Mucosa of rectum (tissue), 2 donors: ENCODE results near the gene KRTAP5-5.

ENCODE experiments used
- H3K27ac ChIP-seq, 2 donors: one replicate each; pipeline ENCODE4 v1.7.0; 2013; ENCODE audit warnings: inconsistent platforms in 2 of 2, low read depth in 2 of 2, low read length in 2 of 2
- H3K27me3 ChIP-seq, 2 donors: one replicate each; pipeline ENCODE4 v1.7.0; 2013; ENCODE audit warnings: low read length in 2 of 2; ENCODE audit not compliant: control insufficient read depth in 2 of 2, insufficient read depth in 2 of 2
- H3K36me3 ChIP-seq, 2 donors: one replicate each; pipeline ENCODE4 v1.7.0; 2013; ENCODE audit warnings: low read length in 2 of 2; ENCODE audit not compliant: control insufficient read depth in 2 of 2, insufficient read depth in 2 of 2
- H3K4me1 ChIP-seq, 2 donors: one replicate each; pipeline ENCODE4 v1.7.0; 2013; ENCODE audit warnings: low read length in 2 of 2, mild to moderate bottlenecking in 1 of 2; ENCODE audit not compliant: control insufficient read depth in 2 of 2, insufficient read depth in 2 of 2
- H3K4me3 ChIP-seq, 2 donors: one replicate each; pipeline ENCODE4 v1.7.0; 2013; ENCODE audit warnings: low read length in 2 of 2
- H3K9ac ChIP-seq, 2 donors: one replicate each; pipeline ENCODE4 v1.7.0; 2013; ENCODE audit warnings: low read length in 2 of 2, low read depth in 1 of 2, mild to moderate bottlenecking in 1 of 2
- H3K9me3 ChIP-seq, 2 donors: one replicate each; pipeline ENCODE4 v1.7.0; 2013; ENCODE audit warnings: low read length in 2 of 2; ENCODE audit not compliant: control insufficient read depth in 2 of 2
- donor health status: healthy.
- donor health status: Normal muscosa, but diverticular disease.

KRTAP5-5 gene

DNA sequence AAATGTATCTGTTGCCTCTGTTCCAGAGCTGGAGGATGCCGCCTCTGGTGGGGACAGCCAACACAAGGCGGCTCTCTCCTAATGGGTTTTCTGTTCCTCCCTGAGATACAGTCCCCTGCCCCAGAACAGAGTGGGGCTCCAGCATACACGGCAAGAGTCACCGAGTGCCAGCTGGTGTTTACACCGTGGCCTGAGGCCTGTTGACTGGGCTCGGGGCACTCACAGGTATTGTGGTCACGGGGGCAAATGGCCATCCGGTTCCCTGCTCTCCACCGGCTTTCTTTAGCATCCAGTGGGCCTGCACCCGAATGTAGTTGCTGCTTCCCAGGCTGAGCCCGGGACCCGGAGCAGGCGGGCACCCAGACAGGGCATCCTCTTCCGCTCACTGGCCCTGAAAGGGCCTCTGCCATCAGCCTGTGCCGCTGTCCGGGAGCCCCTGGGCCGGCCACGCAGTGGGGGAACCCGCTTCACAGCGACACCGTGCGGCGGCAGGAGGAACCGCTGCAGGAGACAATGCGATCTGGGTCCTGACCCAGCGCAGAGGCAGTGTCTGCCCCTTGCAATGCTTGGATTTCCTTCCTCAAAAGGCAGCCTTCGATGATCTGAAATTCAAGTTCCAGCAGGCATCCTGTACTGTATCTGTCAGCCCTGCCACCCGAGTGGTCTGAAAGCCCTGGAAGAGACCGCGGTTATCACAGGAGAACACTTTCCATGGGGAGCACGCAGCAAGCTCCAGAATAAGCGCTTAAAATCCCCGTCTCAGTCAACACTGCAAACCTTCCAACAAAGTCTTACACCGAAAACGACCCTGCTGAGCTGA, 859 bp upstream of the KRTAP5-5 start:
- no peak overlapping the region for H3K27ac ChIP-seq
- no peak overlapping the region for H3K4me3 ChIP-seq
- H3K27me3 ChIP-seq = peaks cover 4 to 16% of the 10 kb centered on the region in 2 donors
- H3K9me3 ChIP-seq = no peaks in the 10 kb centered on the region
- no peak overlapping the region for H3K9ac ChIP-seq
- H3K36me3 ChIP-seq = no peaks in the 10 kb centered on the region
- H3K4me1 ChIP-seq = no peaks in the 10 kb centered on the region

DNA sequence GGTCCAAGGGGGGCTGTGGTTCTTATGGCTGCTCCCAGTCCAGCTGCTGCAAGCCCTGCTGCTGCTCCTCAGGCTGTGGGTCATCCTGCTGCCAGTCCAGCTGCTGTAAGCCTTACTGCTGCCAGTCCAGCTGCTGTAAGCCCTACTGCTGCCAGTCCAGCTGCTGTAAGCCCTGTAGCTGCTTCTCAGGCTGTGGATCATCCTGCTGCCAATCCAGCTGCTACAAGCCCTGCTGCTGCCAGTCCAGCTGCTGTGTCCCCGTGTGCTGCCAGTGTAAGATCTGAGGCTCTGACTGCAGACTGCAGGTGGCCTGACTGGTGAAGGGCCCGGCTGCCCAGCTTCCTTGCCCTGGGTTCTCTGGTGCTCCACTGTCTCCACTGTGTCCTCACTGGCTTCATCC, 696 bp downstream of the KRTAP5-5 start:
- Histone ChIP-seq H3K4me1 (no peaks in the 10 kb centered on the region), H3K4me3 (no peak overlapping the region), H3K27me3 (peaks cover 4 to 16% of the 10 kb centered on the region in 2 donors), H3K27ac (no peak overlapping the region), H3K36me3 (no peaks in the 10 kb centered on the region), H3K9me3 (no peaks in the 10 kb centered on the region), H3K9ac (no peak overlapping the region)

DNA sequence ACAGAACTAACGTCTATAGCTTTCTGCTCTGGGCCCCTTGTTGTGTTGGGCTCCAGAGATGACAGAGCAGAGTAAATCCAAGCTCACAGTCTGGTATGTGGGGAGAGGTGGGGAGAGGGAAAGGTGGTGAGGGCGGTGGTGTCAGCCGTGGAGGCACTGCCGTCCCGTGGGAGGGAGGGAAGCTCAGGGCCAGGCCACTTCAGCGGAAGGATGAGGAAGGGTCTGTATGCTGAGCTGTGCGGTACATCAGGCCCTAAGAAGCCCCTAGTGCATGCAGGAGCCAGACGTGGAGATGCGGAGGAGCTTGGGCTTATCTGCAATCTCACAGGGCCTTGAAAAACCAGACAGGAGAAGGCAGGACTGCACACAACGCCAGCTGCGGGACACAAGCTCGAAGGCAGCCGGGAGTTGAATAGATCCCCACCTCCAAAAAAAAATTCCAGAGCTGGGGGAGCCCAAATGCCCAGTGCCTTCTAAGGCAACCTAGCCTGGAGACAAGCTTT, 1.5 kb downstream of the KRTAP5-5 start:
- peaks cover 4 to 16% of the 10 kb centered on the region in 2 donors for H3K27me3 ChIP-seq
- H3K9ac ChIP-seq = no peak overlapping the region

DNA sequence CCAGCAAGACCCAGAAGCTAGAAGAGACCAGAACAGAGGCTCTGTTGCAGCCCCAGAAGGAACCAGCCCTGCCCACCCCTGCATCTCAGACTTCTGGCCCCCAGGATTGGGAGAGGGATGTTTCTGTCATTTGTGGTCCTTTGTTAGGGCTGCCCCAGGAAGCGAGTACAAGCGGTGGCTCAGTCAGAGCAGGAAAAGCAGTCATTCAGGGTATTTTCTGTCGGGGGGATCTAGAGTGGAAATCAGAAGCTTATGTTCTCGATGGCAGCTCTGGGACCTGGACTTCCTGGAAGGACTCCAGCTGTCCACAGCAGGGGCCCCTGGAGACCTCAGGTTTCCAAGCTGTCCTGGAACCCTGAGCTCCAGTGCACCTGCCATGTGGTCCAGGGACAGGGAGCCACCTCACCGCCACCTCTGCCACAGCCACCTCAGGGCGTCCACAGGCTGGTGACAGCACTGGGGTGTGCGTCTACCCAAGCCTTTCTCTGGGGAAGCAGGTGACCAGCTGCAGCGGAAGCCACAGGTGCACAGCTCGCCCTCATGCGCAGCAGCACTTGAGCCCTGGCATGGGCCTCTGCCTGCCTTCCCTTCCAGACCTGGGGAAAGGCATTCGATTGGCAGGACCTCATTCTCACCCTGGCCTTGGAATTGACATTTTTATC, 2.6 kb downstream of the KRTAP5-5 start:
- Histone ChIP-seq H3K36me3 (no peaks in the 10 kb centered on the region), H3K9ac (no peak overlapping the region), H3K9me3 (no peaks in the 10 kb centered on the region), H3K27ac (no peak overlapping the region), H3K4me1 (no peaks in the 10 kb centered on the region), H3K4me3 (no peak overlapping the region), H3K27me3 (peaks cover 4 to 14% of the 10 kb centered on the region in 2 donors)

More for the DNA sequence above, 1.5 kb downstream of the KRTAP5-5 start:
- Histone ChIP-seq H3K4me1 (no peaks in the 10 kb centered on the region), H3K36me3 (no peaks in the 10 kb centered on the region), H3K9me3 (no peaks in the 10 kb centered on the region), H3K27ac (no peak overlapping the region), H3K4me3 (no peak overlapping the region)

DNA sequence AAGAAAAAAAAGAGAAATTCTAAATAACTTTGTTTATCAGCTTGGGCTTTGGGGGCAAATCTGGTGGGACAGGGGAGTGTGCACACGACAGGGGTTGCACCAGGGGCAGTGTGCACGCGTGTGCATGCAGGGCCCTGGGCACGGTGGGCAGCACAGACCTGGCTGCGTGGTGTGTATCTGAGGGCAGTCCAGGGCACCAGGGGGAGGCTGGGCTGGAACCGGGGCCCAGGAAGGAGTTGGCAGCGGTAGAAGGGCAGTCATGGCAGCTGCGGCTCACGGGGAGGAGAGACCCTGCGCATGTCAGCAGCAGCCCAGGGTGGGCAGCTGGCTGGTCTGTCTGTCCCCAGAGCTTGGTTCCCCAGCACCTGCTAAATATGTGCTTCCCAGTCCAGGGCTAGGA, 4.3 kb downstream of the KRTAP5-5 start:
- Histone ChIP-seq H3K9ac (no peak overlapping the region), H3K4me1 (peaks cover 0 to 7% of the 10 kb centered on the region in 2 donors), H3K27ac (no peak overlapping the region), H3K27me3 (peaks cover 4 to 11% of the 10 kb centered on the region in 2 donors), H3K4me3 (no peak overlapping the region), H3K36me3 (no peaks in the 10 kb centered on the region), H3K9me3 (no peaks in the 10 kb centered on the region)

DNA sequence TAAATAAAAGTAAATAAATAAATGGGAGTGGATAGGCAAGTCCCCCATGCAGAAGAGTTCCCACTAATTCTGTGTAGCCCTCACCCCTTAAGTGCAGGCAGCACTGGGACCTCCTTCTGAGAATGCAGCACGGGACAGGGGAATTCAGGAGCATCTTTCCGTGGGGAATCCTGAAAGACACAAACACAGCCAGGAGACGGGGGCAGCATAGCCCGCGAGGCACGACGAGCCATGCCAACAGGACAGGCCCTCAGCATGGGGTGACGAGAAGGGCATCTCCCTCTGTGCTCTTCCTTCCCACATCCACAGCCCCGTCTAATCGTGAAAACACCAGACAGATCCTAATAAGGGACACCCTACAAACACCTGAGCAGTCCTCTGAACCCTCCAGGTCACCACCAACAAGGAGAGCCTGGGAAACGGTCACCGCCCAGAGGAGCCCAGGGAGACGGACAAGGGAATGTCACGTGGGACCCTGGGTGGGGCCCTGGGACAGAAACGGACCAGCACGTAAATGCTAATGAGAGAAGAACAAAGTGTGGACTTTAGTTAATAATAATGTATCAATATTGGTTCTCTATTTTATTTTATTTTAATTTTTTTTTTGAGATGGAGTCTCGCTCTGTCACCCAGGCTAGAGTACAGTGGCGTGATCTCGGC, 6.8 kb downstream of the KRTAP5-5 start:
- H3K9me3 ChIP-seq = no peaks in the 10 kb centered on the region
- H3K27me3 ChIP-seq = peaks cover 0 to 6% of the 10 kb centered on the region in 2 donors
- H3K9ac ChIP-seq = no peak overlapping the region
- peaks cover 5 to 19% of the 10 kb centered on the region in 2 donors for H3K4me1 ChIP-seq
- H3K4me3 ChIP-seq = no peak overlapping the region
- no peaks in the 10 kb centered on the region for H3K36me3 ChIP-seq
- H3K27ac ChIP-seq = no peak overlapping the region

DNA sequence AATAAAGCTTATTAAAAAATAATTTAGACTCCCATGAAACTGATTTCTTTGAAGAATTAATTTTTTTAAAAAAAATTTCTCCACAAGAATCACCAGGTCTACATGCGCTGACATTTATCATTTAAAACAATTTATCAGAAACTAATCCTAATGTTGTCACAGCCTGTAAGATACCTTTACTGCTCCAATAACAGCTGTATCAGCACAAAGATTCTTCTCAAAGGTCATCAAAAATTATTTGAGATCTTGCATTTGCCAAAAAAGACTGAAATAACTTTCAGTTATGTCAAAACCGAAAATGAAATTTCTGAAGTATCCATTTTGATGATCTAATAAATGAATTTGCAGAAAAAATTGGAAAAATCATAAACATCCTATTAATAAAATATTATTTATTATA, 8.1 kb downstream of the KRTAP5-5 start:
- Histone ChIP-seq H3K27ac (no peak overlapping the region), H3K4me1 (peaks cover 5 to 19% of the 10 kb centered on the region in 2 donors), H3K27me3 (no peaks in the 10 kb centered on the region), H3K4me3 (no peak overlapping the region), H3K9me3 (no peaks in the 10 kb centered on the region), H3K36me3 (no peaks in the 10 kb centered on the region), H3K9ac (no peak overlapping the region)

DNA sequence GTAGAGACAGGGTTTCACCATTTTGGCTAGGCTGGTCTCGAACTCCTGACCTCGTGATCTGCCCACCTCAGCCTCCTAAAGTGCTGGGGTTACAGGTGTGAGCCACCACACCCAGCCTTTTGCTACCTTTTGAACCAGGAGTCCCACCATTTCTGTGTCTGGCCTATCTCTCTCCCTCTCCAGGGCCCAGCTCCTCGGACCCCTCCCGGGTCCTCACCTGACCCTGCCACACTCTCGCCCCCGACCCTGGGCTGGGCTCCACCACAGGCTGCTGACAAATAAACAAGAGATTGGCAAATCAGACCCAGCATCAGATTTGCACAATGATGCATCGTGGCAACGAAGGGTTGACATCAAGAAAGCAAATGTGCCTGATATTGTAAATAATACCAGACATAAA, 8.8 kb downstream of the KRTAP5-5 start:
- no peaks in the 10 kb centered on the region for H3K27me3 ChIP-seq
- H3K27ac ChIP-seq = no peak overlapping the region
- no peaks in the 10 kb centered on the region for H3K9me3 ChIP-seq
- H3K36me3 ChIP-seq = no peaks in the 10 kb centered on the region
- peaks cover 5 to 19% of the 10 kb centered on the region in 2 donors for H3K4me1 ChIP-seq
- H3K4me3 ChIP-seq = no peak overlapping the region
- H3K9ac ChIP-seq = no peak overlapping the region

DNA sequence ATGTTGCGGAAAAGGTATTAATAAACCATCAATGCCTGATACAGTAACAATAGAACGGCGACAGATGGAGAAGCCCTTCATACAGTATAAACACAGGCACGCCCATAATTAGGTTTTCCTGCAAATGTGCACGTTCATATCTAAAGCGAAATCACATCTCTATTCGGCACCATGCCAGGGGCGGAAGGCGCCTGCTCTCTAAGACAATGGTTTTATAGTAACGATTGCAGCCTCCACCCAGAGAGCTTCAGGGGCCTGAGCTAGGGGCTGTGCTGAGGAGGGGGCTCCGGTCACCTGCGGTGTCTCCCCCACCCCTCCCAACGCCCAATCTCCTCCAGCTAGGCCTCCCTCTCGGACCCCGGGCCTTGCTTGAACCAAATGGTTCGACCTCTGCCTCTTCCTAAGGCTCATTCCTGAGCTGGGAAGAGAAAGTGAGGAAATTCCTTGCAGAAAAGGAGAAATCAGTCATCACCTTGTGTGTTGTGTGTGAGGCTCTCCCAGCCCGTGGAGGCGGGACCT, 9.6 kb downstream of the KRTAP5-5 start:
- Histone ChIP-seq H3K4me1 (peaks cover 5 to 19% of the 10 kb centered on the region in 2 donors), H3K36me3 (no peaks in the 10 kb centered on the region), H3K9ac (no peak overlapping the region), H3K4me3 (peak overlapping the region in 1 of 2 donors; percentile 38), H3K9me3 (no peaks in the 10 kb centered on the region), H3K27ac (peak overlapping the region; percentile 62 to 64), H3K27me3 (no peaks in the 10 kb centered on the region)

DNA sequence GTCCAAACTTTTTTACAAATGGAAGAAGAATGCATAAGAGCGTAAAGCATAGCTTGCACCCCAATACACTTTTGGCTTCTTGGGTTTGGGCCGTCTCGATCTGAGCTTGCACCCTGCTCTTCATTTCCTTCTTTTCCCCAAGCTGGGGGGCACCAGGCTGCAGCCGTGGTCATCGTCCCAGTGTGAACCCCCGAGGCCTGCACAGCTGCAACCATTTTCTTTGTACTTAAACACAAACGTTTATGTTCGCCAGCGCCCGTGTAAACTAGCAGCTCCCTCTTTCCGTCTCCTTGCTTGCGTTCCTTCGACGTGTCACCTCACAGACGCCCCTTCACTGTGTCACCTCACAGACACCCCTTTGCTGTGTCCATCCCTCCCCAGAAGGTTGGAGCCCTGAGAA, 10.1 kb downstream of the KRTAP5-5 start:
- Histone ChIP-seq H3K27me3 (no peaks in the 10 kb centered on the region), H3K9me3 (no peaks in the 10 kb centered on the region), H3K27ac (peak overlapping the region in 1 of 2 donors; percentile 64), H3K36me3 (no peaks in the 10 kb centered on the region), H3K4me1 (peaks cover 5 to 19% of the 10 kb centered on the region in 2 donors), H3K9ac (no peak overlapping the region), H3K4me3 (no peak overlapping the region)
